Measurements from ENCODE around the gene KIF26A.
"Not testable (repeated sequence)": the region's sequence is repeated elsewhere in the genome, so short reads cannot be mapped to it uniquely, and the experiment has no call there.

Gene KIF26A

DNA sequence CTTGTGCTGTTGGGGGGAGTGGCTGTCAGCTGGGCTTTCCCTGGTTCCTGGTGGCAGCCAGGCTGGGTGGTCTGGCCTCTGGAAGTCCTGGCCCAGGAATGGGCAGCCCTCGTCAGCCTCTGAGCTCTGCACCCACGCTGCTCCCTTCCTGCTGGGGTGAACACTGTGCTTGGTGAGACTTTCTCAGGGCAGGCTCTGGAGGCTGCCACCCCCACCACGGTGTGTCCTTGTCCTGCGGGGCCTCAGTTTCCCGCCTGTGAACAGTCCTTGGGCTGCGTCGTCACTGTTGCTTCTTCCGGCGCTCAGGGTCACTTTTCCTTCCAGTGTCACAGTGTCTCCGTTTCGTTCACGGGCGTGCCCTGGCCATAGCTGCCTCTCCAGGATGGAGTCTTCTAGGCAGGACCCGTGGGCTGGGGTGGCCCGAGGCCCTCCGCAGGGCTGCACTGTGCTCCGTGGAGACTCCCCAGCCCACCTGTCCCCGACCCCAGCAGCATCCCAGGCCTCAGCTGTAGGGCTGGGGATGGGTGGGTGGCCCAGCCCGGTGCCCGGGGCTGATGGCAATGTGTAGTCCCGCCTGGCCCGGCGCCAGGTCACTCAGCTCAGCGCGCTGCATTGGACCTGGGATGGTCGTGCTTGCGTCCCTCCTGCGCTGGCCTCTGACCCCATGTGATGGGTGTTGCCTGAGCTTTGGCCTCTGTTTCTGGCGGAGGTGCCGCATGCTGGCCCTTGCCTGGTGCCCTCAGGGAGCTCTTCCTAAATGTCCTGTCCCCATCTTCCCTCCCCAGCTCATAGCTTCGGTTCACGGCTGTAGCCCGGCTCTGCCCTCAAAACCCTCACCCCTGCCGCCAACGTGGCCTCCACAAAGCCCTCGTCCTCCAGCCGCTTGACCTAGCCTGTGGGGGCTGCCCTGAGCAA is 6.8 kb downstream of the KIF26A start:
- DNase-seq: peak; percentile 20

- DNase-seq: peak; percentile 11
Observed at GRCh38 chr14:104145826-104146601, 7.6 kb downstream of the KIF26A start.

DNA sequence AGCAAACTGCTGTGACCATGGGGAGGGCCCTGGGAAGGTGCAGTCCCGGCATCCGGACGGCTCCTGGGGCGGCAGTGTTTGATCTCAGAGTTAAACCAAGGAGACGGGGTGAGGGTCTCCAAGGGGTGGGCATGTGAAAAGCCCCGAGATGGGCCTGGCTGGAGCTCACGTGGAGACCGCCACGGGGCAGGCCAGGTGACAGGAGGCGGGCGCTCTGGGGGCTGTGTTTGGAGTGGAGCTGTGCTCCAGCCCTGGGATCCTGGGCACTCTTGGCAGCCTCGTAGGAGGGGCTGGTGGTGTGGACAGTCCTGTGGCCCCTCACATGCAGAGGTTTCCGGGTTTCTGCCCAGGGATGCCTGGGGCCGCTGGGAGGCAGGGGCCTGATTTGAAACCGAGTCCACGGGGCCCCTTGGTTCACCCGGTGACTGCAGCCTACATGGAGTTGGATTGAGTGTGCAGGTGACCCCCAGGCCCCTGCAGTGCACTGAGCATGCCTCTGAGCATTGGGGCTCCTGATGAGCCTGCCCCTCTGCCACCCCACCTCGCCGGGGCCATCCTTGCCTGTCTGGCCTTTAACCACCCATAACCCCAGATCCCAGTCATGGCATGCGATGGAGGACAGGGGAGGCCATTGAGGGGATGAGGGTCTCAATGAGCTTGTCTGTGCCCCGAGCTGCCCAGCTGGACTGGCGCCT is 8.4 kb downstream of the KIF26A start:
- peak; percentile 21 for DNase-seq

GRCh38 chr14:104147346-104148125 is 9.1 kb downstream of the KIF26A start:
- DNase-seq: no peak

GRCh38 chr14:104148433-104149277 is 10.3 kb downstream of the KIF26A start:
- DNase-seq: no peak

GRCh38 chr14:104149278-104149595 is 10.8 kb downstream of the KIF26A start:
- DNase-seq: no peak

- no peak for DNase-seq
Observed at GRCh38 chr14:104149617-104150135, 11.3 kb downstream of the KIF26A start.

DNA sequence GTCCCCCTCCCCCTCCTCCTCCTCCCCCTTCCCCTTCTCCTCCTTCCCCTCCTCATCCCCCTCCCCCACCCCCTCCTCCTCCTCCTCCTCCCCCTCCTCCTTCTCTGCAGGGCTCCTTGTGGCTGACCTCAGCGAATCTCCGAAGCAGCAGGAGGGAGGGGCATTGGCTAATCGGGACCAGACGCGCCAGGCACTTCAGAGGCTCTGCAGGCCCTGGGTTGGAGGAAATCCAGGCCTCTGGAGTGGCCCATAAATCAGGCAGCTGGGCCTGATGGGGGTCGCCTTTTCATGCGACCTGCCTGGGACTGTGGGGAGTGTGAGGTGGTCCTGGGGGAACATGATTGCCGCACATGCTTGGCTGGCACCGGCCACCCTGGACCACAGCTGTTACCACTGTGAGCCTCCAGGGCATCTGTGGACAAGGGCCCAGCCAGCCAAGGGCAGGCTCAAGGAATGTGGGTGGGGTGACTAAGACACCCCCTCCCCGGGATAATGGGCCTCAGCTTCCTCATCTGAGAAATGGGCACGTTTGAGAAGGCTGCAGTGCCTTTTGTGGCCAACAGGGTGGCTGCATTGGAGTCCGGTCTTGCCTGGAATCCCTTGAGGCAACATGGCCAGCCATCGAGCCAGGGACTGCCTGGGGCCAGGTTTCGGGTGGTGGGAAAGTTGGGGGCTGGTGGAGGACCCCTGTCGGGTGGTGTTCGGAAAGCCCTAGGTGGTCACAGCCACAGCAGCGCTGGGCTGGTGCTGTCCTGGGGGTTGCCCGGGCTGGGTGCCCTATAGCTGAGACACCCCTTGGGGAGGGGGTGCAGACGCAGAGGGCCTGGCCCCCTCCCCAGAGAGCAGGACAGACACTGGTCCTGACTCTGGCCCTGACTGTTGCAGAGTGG is 12.0 kb downstream of the KIF26A start:
- DNase-seq: no peak

DNA sequence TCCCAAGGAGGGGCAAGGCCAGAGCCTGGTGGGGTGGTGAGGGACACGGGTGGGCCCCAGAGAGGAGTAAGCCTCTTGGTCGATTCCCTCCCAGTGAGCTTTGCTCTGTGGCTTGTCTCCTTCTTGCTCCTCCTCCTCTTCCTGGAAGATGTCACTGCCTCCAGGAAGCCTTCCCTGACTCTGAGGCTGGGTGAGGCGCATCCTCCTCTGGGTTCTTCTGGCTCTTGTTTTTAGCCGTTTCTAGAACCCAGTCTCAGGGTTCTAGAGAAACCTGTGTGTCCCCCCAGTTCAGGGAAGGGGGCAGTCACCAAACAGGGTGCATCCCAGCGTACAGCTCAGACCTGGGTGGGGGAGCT is 12.6 kb downstream of the KIF26A start:
- no peak for DNase-seq

DNA sequence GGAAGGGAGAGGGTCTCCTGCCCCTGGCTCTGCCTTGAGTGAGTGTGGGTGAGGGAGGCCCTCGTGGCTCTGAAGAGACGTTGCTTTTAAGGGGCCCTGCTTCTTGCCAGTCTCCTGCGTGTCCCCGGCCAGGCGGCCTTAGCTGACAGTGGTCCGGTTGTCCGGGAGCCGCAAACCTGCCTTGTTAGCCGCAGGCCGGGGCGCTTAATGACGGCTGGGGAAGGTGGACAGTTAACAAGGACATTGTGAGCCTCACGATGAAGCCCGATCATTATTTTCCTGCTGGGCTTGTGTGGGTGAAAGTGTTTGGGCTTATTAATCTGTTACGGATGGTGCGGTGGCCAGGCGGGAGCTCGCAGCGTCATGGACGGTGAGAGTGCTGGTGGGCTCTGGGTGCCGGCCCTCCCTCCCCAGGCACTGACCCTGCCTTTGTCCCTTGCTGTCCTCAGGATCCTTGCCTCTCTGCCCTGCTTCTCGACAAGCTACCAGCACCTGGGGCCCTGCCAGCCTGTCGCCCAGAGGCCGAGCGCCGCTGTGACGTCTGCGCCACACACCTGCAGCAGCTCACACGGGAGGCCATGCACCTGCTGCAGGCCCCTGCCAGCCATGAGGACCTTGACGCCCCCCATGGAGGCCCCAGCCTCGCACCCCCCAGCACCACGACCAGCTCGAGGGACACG is 13.3 kb downstream of the KIF26A start:
- no peak for DNase-seq

DNA sequence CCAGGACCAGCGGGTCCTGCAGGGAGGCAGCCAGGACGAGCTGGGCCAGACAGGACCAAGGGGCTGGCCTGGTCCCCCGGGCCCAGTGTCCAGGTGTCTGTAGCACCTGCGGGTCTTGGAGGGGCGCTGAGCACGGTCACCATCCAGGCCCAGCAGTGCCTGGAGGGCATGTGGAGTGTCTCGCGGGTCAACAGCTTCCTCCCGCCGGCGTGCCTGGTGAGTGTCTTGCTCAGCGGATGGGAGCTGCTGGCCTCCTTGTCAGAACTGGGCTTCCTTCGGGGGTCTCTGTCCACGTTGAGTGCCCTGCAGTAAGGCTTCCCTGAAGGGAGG is 13.8 kb downstream of the KIF26A start:
- DNase-seq: no peak

DNA sequence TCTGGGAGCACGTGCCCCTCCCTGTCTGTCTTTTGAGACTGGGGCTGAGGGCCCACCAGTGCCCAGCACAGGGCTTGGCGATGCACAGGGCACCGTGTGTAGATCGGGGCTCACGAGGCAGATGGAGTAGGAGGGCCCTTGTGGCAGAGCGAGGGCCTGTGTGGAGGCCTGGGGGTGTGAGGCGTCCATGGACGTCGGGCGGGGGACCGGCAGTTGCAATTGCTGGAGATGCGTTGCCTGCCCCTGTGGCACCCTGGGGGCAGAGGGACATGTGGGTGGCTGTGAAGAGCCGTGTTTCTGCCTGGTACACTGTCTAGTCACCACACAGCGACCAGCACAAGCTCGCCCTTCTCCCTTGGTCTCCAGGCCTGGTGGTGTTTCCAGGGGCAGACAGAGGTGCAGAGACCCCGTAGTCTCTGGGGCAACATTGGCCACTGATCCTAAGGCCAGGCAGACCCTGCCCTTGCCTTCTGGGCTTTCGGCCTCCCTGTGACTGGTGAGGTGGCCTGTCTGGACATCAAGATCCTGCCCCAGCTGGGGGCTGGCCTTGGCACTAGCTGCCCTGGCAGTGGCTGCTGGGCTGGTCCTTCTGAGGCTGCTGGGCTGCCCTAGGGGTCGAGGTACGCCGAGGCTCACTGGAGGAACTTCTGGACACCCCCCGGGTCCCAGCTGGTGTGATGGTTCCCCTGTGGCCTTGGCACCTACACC is 14.5 kb downstream of the KIF26A start:
- DNase-seq: no peak

DNA sequence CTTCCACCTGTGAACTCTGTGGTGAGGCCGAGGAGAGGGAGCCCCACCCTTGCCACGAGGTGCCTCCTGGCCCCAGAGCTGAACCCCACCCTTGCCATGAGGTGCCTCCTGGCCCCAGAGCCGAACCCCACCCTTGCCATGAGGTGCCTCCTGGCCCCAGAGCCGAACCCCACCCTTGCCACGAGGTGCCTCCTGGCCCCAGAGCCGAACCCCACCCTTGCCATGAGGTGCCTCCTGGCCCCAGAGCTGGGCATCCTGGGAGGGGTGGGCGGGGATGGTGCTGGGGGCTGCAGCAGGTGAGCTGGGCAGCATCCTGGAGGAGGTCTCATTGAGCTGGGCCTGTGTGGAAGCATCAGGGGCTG is 15.0 kb downstream of the KIF26A start:
- DNase-seq: not testable (repeated sequence)

DNA sequence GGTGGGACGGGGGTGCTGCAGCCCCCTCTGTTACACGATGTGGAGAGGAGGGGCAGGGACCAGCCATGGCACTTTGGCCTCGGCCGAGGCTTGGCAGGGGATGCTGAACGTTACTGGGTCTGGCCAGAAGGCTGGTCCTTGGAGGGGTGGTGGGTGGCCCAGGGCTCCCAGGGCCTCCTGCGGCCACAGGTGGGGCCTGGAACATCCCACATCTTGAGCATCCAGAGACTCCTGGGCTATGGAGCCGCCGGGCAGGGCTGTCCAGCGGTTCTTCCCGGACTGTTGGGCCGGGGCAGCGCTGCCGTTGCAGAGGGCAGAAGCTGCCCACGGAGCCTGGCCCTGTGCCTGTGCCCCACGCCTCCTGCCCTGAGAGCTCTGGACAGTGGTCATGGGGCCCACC is 15.9 kb downstream of the KIF26A start:
- no peak for DNase-seq

DNA sequence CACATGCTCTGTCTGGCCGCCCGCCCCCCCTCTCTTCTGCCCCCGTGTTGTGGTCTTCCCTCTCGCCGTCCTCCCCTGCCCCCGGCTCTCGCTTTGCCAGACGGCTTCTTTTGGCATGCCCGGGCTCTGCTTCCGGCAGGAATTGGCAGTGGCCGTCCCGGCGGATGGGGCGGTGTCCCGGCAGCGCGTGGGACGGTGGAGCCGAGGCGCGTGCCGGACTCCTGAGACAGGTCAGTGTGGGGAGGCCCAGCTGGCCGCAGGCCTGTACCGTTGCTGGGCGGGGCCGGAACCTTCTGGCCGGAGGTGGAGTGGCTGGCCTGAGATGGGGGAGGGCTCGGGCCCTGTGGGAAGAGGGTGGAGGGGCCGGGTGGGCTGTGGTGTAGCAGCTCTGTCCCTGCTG is 17.1 kb downstream of the KIF26A start:
- no peak for DNase-seq

DNA sequence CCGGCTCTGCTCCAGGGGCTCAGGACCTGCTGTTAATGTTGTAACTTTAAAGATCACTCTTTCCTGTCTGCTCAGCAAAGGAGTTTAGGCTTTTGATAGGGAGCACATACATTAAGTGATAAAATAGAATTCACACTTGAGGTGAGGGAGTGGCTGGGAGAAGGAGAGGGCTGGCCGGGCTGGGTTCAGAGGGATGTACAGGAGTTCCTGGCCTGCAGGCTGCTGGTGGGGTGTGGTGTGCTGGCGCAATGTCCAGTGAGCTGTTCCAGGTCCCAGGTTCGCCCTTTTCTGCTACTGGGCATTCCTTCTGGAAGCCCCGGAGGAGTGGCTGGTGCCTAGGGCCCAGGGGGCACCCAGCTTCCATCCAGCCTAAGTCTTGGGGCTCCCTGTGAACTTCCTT is 17.8 kb downstream of the KIF26A start:
- DNase-seq: no peak

- no peak for DNase-seq
Observed at GRCh38 chr14:104157016-104157928, 18.9 kb downstream of the KIF26A start.
